HG03097 (cell line): ENCODE measurements around the gene NRAP.

Experiments used
- ATAC-seq: cut with Tn5 transposase; IDR thresholded peaks from one replicate; pipeline ENCODE4 v1.9.1; 2021; ENCODE audit not compliant: unreplicated experiment, low FRiP score

NRAP gene

GRCh38 chr10:113663908-113664307 is at the start of gene NRAP:
Gene NRAP (minus strand): TSS chr10:113664041. CDS start chr10:113663882, 159 bp downstream.
- no peak for ATAC-seq

GRCh38 chr10:113713640-113713982 is 49.8 kb upstream of the NRAP start:
- ATAC-seq: no peak

GRCh38 chr10:113712755-113713639 is 49.2 kb upstream of the NRAP start:
- no peak for ATAC-seq

- no peak for ATAC-seq
These were observed 48.2 kb upstream of the NRAP start for GRCh38 chr10:113712024-113712423.

- ATAC-seq: no peak
These were observed 47.3 kb upstream of the NRAP start for GRCh38 chr10:113711142-113711541.

GRCh38 chr10:113709221-113709838 is 45.5 kb upstream of the NRAP start:
- ATAC-seq: no peak

GRCh38 chr10:113708640-113709039 is 44.8 kb upstream of the NRAP start:
- ATAC-seq: no peak

GRCh38 chr10:113706623-113707022 is 42.8 kb upstream of the NRAP start:
- ATAC-seq: no peak

- ATAC-seq: no peak
These were observed 41.5 kb upstream of the NRAP start for GRCh38 chr10:113705344-113705652.

GRCh38 chr10:113704637-113705343 is 40.9 kb upstream of the NRAP start:
- ATAC-seq: no peak

- no peak for ATAC-seq
These were observed 33.8 kb upstream of the NRAP start for GRCh38 chr10:113697595-113697994.

- ATAC-seq: no peak
These were observed 31.9 kb upstream of the NRAP start for GRCh38 chr10:113695691-113696090.

GRCh38 chr10:113693348-113693747 is 29.5 kb upstream of the NRAP start:
- ATAC-seq: no peak

- ATAC-seq: no peak
These were observed 28.4 kb upstream of the NRAP start for GRCh38 chr10:113692271-113692670.

GRCh38 chr10:113691381-113691780 is 27.5 kb upstream of the NRAP start:
- no peak for ATAC-seq

- ATAC-seq: no peak
These were observed 26.9 kb upstream of the NRAP start for GRCh38 chr10:113690749-113691148.

- no peak for ATAC-seq
These were observed 25.7 kb upstream of the NRAP start for GRCh38 chr10:113689574-113689973.

- ATAC-seq: no peak
These were observed 25.2 kb upstream of the NRAP start for GRCh38 chr10:113689057-113689456.

- no peak for ATAC-seq
These were observed 23.2 kb upstream of the NRAP start for GRCh38 chr10:113687037-113687436.

- no peak for ATAC-seq
These were observed 22.2 kb upstream of the NRAP start for GRCh38 chr10:113686028-113686427.

- ATAC-seq: no peak
These were observed 19.5 kb upstream of the NRAP start for GRCh38 chr10:113683300-113683699.
